Measurements from ENCODE around the gene GPRASP2. TPM values are rescaled to one million over a fixed set of nuclear protein-coding genes. Genes with fewer than 3 reads are reported as not detected.
"Not testable (repeated sequence)": the region's sequence is repeated elsewhere in the genome, so short reads cannot be mapped to it uniquely, and the experiment has no call there.

Gene GPRASP2
- total RNA-seq = 13.3 TPM
- long read RNA-seq, transcript GPRASP2-202 (5 exons, 581 nt) = major isoform, 18 of 53 reads
- long read RNA-seq, partial matches to known transcripts = 6 of 53 reads
- long read RNA-seq, other reads (novel, unspliced or antisense) = 27 of 53 reads

DNA sequence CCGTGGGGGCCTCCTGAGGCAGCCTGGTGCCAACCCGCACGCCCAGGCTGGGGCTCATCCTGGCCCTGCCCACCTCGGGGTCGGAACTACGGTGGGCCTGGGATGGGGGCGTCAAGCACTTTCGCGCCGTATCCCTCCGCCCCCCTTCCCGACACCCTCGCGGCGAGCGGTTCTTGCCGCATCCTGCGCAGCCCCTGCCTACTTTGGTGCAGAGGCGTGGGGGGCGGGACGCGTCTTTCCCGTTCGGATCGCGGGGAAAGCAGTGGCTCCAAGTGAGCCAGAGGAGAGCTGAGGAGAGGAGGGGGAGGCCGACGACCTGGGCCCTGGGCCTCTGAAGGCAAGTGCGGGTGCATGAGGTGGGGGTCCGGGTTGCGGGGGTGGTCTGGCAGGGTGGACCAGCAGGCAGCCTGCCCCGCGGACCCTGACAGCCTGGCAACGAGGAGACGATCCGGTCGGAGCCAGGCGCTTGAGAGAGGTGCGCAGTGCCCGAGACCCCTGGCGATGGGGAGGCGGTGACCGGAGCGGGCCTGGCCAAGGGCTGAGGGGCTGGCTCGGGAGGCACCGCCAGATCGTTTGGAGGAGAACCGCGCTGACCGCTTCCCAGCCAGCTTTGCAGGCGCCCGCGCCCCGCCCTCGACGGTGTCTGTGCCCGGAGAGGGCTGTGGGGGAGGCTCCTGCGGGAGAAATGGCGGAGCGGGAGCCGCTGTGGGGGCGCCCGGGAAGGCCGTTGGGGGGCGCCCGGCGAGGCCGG lies at the start of gene GPRASP2:
Gene GPRASP2, plus strand, starts transcription at position 233 of the 751 bp plus-strand sequence. CDS start 2,422 bp downstream, outside the sequence.
- peak; percentile 79 for DNase-seq
- ATAC-seq = peak; percentile 95
- intact Hi-C loops (cut with micrococcal nuclease) = no loop called here

DNA sequence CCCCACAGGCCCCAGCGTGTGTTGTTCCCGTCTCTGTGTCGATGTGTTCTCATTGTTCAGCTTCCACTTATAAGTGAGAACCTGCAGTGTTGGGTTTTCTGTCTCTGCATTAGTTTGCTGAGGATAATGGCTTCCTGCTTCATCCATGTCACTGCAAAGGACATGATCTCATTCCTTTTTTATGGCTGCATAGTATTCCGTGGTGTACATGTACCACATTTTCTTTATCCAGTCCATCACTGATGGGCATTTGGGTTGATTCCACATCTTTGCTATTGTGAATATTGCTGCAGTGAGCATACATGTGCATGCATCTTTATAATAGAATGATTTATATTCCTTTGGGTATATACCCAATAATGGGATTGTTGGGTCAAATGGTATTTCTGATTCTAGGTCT lies 48.4 kb upstream of the GPRASP2 start:
- DNase-seq; ATAC-seq; intact Hi-C loops (cut with micrococcal nuclease): not testable (repeated sequence)

DNA sequence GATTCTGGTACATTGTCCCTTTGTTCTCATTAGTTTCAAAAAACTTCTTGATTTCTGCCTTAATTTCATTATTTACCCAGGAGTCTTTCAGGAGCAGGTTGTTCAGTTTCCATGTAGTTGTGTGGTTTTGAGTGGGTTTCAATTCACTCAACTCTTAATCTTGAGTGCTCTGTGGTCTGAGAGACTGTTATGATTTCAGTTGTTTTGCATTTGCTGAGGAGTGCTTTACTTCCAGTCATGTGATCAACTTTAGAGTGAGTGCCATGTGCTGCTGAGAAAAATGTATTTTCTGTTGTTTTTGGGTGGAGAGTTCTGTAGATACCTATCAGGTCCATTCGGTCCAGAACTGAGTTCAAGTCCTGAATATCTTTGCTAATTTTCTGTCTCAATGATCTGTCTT lies 45.2 kb upstream of the GPRASP2 start:
- DNase-seq; intact Hi-C loops (cut with micrococcal nuclease); ATAC-seq: not testable (repeated sequence)

DNA sequence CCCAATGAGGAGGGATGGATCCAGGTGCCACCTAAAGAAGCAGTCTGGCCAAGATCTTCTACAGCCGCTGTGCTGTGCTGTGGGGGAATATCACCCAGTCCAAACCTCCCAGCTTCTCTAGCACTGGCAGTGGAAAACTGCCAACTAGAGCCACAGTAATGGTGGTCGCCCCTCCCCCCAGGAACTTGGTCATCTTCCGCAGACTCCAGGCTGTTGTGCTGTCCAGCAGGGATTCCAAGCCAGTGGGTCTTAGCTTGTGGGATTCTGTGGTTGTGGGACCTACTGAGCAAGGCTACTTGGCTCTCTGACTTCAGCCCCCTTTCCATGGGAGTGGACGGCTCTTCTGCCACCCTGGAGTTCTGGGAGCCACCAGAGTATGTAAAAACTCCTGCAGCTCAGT lies 42.7 kb upstream of the GPRASP2 start:
- intact Hi-C loops (cut with micrococcal nuclease) = no loop called here
- no peak for ATAC-seq
- no peak for DNase-seq

DNA sequence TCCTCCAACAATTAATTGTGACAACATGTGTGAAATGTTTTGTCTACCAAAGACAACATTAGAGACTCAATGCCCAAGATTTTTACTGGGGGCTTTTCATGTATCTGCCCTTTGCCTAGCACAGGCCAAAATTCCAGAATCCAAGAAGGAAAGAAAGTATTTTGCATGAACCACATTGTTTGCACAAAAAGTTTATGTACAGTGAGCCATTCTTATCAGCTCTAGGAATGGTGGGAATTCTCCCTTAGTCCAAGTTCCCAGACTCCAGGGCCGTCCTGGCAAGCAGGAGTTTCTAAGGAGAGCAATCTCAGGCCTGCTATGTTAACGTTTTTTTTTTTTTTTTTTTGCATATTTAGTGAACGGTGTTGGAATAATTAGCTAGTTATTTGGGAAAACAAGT lies 39.4 kb upstream of the GPRASP2 start:
- intact Hi-C loops (cut with micrococcal nuclease) = no loop called here
- DNase-seq (no peak), ATAC-seq (peak; percentile 40)

DNA sequence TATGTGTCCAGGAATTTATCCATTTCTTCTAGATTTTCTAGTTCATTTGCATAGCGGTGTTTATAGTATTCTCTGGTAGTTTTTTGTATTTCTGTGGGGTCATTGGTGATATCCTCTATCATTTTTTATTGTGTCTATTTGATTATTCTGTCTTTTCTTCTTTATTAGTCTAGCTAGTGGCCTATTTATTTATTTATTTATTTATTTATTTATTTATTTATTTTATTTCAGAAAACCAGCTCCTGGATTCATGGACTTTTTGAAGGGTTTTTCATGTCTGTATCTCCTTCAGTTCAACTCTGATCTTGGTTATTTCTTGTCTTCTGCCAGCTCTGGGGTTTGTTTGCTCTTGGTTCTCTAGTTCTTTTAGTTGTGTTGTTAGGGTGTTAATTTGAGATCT lies 34.8 kb upstream of the GPRASP2 start:
- DNase-seq; intact Hi-C loops (cut with micrococcal nuclease); ATAC-seq: not testable (repeated sequence)

DNA sequence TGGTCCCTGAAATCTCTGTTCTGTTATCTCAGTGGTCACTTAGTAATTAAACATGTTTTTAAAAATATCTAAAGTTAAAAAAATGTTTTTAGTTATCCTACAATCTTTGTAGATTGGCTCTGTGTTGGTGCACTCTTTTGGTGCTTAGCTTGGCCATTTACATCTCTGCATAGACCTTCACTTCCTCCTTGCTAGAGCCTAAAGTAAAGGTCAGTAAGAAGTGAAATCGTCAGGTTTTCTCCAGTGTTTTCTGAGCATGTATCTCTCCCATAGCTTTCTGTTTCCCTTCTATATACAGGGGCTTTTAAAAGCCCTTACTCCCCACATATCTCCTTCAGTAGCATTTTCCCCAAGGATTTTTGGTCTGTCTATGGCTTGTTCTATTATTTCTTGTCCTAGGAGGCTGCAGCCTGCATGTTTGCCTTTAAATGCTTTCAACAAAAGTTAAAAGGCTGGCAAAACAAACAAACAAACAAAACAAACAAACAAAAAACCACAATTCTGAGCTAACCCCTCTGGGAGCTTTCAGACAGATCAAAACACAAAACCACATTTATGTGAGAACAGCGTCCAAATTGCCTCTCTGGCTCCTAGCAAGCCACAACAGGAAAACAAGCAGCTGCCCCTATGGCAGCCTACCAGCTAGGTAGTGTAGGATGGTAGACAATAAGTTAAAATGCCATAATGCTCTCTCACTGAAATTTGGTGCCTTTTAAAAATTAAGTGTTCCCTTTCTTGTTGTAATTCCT lies 27.3 kb upstream of the GPRASP2 start:
- ATAC-seq (no peak), DNase-seq (no peak)
- intact Hi-C loops (cut with micrococcal nuclease) = no loop called here

DNA sequence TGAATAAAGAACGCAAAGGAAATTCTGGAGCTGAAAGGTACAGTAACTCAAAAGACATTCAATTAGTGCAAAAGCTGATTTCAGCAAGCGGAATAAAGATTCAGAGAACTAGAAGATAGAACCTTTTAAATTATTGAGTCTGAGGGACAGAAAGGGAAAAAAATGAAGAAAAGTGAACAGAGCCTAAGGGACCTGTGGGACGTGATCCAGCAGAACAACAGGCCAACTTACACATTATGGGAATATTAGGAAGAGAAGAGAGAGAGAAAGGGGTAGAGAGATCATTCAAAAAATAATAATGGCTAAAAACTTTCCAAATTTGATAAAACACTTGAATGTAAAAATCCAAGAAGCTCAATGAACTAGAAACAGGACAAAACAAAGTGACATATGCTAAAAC lies 17.5 kb upstream of the GPRASP2 start:
- DNase-seq (no peak), ATAC-seq (no peak)
- intact Hi-C loops (cut with micrococcal nuclease) = no loop called here

DNA sequence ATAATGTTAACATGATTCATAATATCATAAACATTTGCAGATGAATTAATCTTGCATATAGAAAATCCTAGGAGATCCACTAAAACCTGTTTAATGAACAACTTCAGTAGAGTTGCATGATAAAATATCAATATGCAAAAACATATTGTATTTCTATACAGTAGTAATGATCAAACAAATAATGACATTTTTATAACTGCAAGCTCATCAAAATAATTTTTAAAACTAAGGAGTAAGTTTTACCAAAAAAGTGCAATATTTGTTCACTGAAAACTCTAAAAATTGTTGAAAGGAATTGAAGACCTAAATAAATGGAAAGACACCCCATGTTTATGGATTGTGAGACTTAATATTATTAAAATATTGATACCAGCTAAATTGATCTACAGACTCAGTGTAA lies 15.9 kb upstream of the GPRASP2 start:
- no peak for ATAC-seq
- intact Hi-C loops (cut with micrococcal nuclease) = no loop called here
- no peak for DNase-seq

DNA sequence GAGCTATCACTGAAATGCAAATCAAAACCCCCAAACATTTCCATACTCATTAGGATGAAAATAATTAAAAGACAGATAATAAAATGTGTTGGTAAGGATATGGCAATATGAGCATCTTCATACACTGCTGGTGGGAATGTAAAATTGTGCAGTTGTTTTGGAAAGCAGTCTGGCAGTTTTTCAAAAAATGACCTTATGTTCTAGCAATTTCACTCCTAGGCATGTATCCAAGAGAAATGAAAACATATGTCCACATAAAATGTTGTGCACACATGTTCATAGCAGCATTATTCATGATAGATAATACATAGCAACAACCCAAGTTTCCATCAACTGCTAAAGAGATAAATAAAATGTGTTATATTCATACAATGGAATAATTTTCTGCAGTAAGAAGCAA lies 14.8 kb upstream of the GPRASP2 start:
- intact Hi-C loops (cut with micrococcal nuclease) = no loop called here
- no peak for DNase-seq
- ATAC-seq = no peak

DNA sequence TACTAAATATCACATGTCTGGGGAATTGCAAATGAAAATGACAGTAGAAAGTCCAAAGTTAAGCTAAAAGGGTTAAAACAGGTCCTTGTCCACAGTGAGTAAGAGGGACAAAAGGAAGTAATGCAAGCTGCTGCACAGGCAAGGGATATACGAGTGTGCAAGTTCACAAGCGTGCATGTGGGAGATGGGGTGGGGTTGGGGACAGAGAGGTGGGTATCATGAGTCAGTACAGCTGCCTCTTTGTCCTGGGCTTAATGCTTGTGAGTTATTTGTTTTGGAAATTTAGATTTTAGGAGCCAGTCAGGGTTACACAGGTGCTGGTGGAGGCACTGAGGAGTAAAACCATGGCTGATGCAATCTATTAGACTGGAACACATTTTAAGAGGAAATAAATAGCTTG lies 3.3 kb upstream of the GPRASP2 start:
- DNase-seq = no peak
- intact Hi-C loops (cut with micrococcal nuclease) = no loop called here
- no peak for ATAC-seq

DNA sequence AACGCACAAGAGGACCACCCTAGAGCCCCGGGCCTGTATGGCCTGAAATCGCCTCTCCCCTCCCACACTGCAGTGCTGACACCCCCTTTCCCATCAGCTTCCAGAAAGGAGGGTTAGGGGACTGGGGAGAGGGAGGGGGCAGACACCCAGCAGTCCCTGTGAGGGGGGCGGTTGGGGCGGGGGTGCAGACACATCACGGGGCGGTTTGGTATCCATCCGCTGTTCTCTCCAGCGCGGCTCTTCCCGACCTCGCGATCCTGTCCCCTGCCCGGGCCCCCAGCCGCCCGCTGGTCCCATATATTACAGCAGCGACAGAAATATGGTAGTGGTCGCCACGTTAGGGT lies 404 bp upstream of the GPRASP2 start:
- no peak for ATAC-seq
- intact Hi-C loops (cut with micrococcal nuclease) = no loop called here
- DNase-seq = no peak

DNA sequence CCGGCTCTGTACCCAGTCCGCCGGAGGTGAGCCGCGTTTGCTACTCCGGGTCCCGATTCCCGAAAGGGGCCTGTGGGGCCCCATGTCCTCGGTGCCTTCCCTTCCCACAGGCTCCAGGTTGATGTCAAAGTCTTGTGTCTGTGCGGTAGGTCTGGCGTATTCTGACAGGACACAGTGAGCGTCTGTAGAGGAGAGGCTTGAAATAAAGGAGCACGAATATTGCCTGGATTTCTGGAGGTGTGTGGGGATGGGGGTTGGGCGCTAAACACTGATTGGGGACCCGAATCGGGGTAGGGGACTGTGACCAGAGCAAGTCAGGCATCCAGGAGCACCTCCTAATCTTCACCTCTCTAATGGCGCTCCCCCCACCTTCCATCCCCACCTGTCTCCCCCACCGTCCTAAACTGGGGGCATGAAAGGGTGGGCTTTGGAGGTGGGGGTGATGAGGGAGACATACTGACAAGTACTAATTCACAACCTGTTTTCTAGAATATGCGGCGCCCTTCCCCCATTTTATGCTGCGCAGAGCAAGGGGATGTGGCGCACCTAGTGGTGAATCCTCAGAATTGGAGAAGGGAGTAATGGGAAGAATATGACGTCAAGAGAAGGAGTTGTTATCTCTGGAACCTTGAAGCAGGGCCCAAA lies 855 bp downstream of the GPRASP2 start:
- DNase-seq (peak; percentile 48), ATAC-seq (peak; percentile 86)
- intact Hi-C loops (cut with micrococcal nuclease) = no loop called here

DNA sequence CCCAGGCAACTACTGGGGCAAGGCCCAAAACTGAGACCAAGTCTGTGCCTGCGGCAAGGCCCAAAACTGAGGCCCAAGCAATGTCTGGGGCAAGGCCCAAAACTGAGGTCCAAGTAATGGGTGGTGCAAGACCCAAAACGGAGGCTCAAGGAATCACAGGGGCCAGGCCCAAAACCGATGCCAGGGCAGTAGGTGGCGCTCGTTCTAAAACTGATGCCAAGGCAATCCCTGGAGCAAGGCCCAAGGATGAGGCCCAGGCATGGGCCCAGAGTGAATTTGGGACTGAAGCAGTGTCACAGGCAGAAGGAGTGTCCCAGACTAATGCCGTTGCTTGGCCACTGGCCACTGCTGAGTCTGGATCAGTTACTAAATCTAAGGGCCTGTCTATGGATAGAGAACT lies 2.7 kb downstream of the GPRASP2 start:
- ATAC-seq = no peak
- intact Hi-C loops (cut with micrococcal nuclease) = no loop called here
- DNase-seq = no peak

DNA sequence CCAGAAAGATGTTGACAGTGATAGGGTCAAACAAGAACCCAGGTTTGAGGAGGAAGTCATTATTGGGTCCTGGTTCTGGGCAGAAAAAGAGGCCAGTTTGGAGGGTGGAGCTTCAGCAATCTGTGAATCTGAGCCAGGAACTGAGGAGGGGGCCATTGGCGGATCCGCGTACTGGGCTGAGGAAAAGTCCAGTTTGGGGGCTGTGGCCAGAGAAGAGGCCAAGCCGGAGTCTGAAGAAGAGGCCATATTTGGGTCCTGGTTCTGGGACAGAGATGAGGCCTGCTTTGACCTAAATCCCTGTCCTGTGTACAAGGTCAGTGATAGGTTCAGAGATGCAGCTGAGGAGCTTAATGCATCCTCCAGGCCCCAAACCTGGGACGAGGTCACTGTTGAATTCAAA lies 3.7 kb downstream of the GPRASP2 start:
- DNase-seq (no peak), ATAC-seq (no peak)
- intact Hi-C loops (cut with micrococcal nuclease) = no loop called here

DNA sequence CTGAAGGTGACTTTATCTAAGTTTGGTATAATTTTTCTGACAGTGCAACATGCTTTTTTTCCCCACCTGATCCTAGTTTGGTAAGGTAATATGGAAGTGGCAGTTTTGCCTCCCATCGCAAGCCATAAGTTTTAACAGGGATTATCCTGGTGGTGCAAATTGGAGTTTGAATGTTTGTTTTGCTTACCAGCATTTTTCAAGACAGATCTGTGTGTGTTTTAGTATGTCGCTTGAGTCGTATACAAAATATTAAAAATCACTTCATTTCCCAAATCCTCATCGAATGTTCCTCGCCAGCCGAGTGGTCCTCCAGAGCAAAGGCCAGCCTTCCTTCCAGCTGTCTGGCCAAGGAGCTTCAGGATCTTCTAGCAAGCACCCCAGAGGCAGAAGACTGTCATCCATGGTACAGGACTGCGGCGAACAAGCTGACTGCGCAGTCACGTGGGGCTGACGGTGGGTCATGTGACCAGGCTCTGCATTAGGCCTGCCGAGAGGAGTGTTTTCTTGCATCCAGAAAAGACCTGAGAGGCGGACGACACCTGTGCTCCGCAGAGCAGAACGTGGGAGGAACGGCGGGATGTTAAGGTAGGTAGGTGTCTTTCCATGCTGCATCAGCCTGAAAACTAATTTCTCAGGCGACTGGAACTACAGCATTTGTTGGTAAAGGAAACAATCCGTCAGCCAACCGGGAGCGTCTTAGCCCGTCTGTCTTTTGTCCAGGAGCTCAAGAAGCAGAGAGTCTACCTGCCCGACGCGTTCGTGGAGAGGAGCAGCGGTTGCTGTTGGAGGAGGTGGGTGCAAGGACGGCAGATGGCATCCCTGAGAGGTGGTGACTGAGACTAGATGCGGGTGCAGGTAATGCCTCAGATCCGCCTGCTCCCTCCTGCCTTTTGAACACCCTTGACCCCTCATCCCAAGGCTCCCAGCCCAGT lies 8.3 kb downstream of the GPRASP2 start, which contains the start of gene GPRASP3:
Gene GPRASP3, plus strand, starts transcription at position 507 of the 932 bp plus-strand sequence. CDS start 28,253 bp downstream, outside the sequence.
- ATAC-seq = peak; percentile 97
- DNase-seq = peak; percentile 80
- intact Hi-C loops (cut with micrococcal nuclease) = no loop called here

DNA sequence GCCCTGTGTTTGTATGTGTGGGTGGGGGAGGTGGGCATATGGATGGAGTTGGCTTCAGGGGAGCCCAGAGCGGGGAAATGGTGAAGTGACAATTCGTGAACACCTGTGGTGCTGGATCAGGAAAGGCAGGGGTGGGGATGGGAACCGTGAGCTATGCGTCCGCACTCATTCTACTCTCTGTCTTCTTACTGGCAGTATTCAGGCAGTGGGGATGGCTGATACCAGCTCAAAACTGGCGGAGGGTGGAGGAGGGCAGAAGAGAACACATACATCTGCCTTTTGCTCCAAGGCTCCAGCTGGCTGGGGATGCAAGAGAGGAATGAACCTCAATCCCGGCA lies 8.9 kb downstream of the GPRASP2 start:
- DNase-seq; ATAC-seq; intact Hi-C loops (cut with micrococcal nuclease): not testable (repeated sequence)

DNA sequence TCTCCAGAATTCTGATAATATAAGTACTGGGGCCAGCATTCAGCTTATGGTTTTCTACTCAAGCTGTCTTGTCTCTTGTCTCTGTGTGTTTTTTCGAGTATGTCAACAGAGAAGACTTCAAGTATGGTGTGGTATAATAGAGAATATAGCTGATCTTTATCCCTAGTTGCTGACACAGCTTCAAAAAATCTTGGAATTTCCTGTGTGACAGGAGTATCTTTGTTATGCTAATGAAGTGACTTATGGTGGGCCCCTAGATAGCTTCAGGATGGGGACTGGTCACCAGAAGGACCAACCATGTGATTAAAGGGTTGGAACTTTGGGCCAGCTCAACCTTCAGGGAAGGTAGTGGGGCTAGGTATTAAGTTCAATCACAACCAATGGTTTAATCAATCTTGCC lies 11.2 kb downstream of the GPRASP2 start:
- DNase-seq (no peak), ATAC-seq (no peak)
- intact Hi-C loops (cut with micrococcal nuclease) = no loop called here

DNA sequence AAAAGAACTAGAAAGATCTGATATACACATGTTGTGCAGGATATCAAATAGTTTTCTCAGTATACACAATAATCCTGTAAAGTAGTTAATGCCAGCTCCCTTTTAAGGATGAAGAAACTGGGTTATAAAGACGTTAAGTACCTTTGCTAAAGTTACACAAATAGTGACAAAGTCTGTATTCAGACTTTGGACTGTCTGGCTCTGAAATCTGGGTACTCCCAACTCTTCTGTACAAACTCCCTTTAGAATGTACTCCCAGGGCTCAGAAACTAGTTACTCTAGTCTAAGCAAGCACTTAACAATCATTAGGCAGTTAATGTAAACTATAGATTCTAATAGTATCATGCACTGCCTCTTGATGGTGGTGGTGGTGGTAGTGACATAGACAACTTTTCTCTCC lies 15.5 kb downstream of the GPRASP2 start:
- intact Hi-C loops (cut with micrococcal nuclease) = no loop called here
- DNase-seq = no peak
- ATAC-seq = no peak
